ENCODE data around the gene CDAN1.

GRCh38 chr15:42741710-42742109 lies 4.8 kb upstream of the CDAN1 start:
- TF ChIP-seq, protein P1, sequence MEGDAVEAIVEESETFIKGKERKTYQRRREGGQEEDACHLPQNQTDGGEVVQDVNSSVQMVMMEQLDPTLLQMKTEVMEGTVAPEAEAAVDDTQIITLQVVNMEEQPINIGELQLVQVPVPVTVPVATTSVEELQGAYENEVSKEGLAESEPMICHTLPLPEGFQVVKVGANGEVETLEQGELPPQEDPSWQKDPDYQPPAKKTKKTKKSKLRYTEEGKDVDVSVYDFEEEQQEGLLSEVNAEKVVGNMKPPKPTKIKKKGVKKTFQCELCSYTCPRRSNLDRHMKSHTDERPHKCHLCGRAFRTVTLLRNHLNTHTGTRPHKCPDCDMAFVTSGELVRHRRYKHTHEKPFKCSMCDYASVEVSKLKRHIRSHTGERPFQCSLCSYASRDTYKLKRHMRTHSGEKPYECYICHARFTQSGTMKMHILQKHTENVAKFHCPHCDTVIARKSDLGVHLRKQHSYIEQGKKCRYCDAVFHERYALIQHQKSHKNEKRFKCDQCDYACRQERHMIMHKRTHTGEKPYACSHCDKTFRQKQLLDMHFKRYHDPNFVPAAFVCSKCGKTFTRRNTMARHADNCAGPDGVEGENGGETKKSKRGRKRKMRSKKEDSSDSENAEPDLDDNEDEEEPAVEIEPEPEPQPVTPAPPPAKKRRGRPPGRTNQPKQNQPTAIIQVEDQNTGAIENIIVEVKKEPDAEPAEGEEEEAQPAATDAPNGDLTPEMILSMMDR (IDR thresholded peaks at IDR 0.05 in 2 of 3, conservative IDR thresholded peaks at IDR 0.05 in 1 of 3; ENCODE audit: control insufficient read depth in 2 of 3, extremely low read depth in 1 of 3, insufficient read depth in 1 of 3, low read depth in 3 of 3, low read length in 3 of 3), result no peak
- TF ChIP-seq SMARCA5 (IDR thresholded peaks at IDR 0.05) (no peak), ZZZ3 (IDR thresholded peaks at IDR 0.05; ENCODE audit: control insufficient read depth, insufficient read length, low read depth) (no peak), FOXM1 (IDR thresholded peaks at IDR 0.05; ENCODE audit: low read depth, low read length) (no peak), MTA2 (IDR thresholded peaks at IDR 0.05; ENCODE audit: low read depth) (no peak), POLR2AphosphoS5 (IDR thresholded peaks at IDR 0.05; ENCODE audit: low read length) (no peak), CREM (IDR thresholded peaks at IDR 0.05; ENCODE audit: low read depth) (no peak), EZH2 (IDR thresholded peaks at IDR 0.05; ENCODE audit: borderline replicate concordance, control insufficient read depth, low read depth, low read length) (no peak), NR2F1 (conservative IDR thresholded peaks at IDR 0.05) (no peak), FOS (IDR thresholded peaks at IDR 0.05; ENCODE audit: borderline replicate concordance, extremely low read depth, insufficient read length) (no peak), POLR2A (IDR thresholded peaks at IDR 0.05; ENCODE audit: low read depth, low read length) (no peak)

Measured in GM12878 (cell line).